ENCODE measurements around the gene SHISA9. TPM values are rescaled to one million over a fixed set of nuclear protein-coding genes. Genes with fewer than 3 reads are reported as not detected.

Gene SHISA9
- total RNA-seq, 1 experiment from 2014 or later = not detected

DNA sequence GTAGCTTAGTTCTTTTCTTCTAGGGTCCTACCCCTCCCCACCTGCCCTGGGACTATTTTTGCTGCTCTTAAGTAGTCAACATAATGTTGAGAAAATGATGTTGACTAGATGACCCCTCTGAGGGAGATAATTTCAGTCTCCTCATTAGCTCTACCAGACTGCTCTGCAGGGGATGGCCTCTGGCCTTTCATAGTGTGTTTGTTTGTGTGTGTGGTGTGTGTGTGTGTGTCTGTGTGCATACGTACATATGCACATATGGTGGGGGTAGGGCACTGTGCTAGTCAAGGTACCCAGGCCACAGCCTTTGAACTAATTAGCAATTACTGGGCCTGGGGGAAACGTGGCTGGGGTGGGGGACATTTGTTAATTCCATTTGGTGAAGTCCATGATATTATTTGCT, 254.0 kb downstream of the SHISA9 start:
- H3K9me2 ChIP-seq (ENCODE audit: insufficient read depth) = no peaks in the 10 kb centered on the region
- no peaks in the 10 kb centered on the region for H3K27me3 ChIP-seq (ENCODE audit: insufficient read depth, low read length)
- TF ChIP-seq ZFX (IDR thresholded peaks at IDR 0.05) = no peak
- TF ChIP-seq, protein P1, sequence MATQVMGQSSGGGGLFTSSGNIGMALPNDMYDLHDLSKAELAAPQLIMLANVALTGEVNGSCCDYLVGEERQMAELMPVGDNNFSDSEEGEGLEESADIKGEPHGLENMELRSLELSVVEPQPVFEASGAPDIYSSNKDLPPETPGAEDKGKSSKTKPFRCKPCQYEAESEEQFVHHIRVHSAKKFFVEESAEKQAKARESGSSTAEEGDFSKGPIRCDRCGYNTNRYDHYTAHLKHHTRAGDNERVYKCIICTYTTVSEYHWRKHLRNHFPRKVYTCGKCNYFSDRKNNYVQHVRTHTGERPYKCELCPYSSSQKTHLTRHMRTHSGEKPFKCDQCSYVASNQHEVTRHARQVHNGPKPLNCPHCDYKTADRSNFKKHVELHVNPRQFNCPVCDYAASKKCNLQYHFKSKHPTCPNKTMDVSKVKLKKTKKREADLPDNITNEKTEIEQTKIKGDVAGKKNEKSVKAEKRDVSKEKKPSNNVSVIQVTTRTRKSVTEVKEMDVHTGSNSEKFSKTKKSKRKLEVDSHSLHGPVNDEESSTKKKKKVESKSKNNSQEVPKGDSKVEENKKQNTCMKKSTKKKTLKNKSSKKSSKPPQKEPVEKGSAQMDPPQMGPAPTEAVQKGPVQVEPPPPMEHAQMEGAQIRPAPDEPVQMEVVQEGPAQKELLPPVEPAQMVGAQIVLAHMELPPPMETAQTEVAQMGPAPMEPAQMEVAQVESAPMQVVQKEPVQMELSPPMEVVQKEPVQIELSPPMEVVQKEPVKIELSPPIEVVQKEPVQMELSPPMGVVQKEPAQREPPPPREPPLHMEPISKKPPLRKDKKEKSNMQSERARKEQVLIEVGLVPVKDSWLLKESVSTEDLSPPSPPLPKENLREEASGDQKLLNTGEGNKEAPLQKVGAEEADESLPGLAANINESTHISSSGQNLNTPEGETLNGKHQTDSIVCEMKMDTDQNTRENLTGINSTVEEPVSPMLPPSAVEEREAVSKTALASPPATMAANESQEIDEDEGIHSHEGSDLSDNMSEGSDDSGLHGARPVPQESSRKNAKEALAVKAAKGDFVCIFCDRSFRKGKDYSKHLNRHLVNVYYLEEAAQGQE (IDR thresholded peaks at IDR 0.05; ENCODE audit: low read depth) = no peak
- no peak for TF ChIP-seq RAD21 (IDR thresholded peaks at IDR 0.05; ENCODE audit: low read depth)
- TF ChIP-seq, protein P2, sequence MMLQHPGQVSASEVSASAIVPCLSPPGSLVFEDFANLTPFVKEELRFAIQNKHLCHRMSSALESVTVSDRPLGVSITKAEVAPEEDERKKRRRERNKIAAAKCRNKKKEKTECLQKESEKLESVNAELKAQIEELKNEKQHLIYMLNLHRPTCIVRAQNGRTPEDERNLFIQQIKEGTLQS (IDR thresholded peaks at IDR 0.05) = no peak
- TF ChIP-seq TCF7L2 (IDR thresholded peaks at IDR 0.05; ENCODE audit: borderline replicate concordance, extremely low read depth, insufficient read depth, insufficient read length) = no peak
- TF ChIP-seq FOSL1 (IDR thresholded peaks at IDR 0.05; ENCODE audit: low read depth) = no peak
- TF ChIP-seq POLR2A (IDR thresholded peaks at IDR 0.05; ENCODE audit: borderline replicate concordance, extremely low read depth, insufficient read depth, insufficient read length) = no peak
- TF ChIP-seq SP1 (IDR thresholded peaks at IDR 0.05; ENCODE audit: low read depth) = no peak
- no peak for TF ChIP-seq YY1 (IDR thresholded peaks at IDR 0.05; ENCODE audit: extremely low read depth, insufficient replicate concordance, low read depth, low read length)
- no peak overlapping the region for H3K4me2 ChIP-seq (ENCODE audit: low read length)
- no peaks in the 10 kb centered on the region for H3K36me3 ChIP-seq (ENCODE audit: control insufficient read depth in 1 of 2, insufficient read depth in 2 of 2, low read length in 2 of 2)
- H3K9me3 ChIP-seq (ENCODE audit: control insufficient read depth in 1 of 2, insufficient read depth in 1 of 2, low read depth in 1 of 2, low read length in 2 of 2) = no peaks in the 10 kb centered on the region
- no peaks in the 10 kb centered on the region for H3K79me2 ChIP-seq (ENCODE audit: insufficient read depth, low read length)
- no peak for ATAC-seq
- no peak overlapping the region for H3K27ac ChIP-seq (ENCODE audit: low read depth, low read length)
- BruUV-seq (replicated peaks) = no TSS peak
- RAD21 ChIA-PET (ENCODE audit: low non-redundant PET in 1 of 2, low total read pairs in 2 of 2, uncharacterized antibody in 2 of 2, unreplicated experiment in 2 of 2) = no interaction called here
- intact Hi-C loops (cut with micrococcal nuclease) = no loop called here
- POLR2A ChIA-PET = no interaction called here
- no peak overlapping the region for H3K9ac ChIP-seq (ENCODE audit: low read length)
- no peaks in the 10 kb centered on the region for H3K4me1 ChIP-seq (ENCODE audit: control insufficient read depth in 1 of 2, insufficient read depth in 2 of 2, low read length in 2 of 2)
- H3K4me3 ChIP-seq (replicated peaks in 1 of 2; ENCODE audit: low read depth in 1 of 2, low read length in 2 of 2) = no peak overlapping the region
- H4K20me1 ChIP-seq (ENCODE audit: insufficient read depth) = no peaks in the 10 kb centered on the region
- CTCF ChIA-PET = no interaction called here
- H2AFZ ChIP-seq (ENCODE audit: low read depth, low read length, poor library complexity, severe bottlenecking) = no peak overlapping the region
- DNase-seq (ENCODE audit: low read depth, low spot score) = no peak
